A549 (cell line): ENCODE data around the gene UROC1. TPM values are rescaled to one million over a fixed set of nuclear protein-coding genes. Genes with fewer than 3 reads are reported as not detected.

Experiments used
- ATAC-seq, 2 experiments: fragments of 200-7000 bp in 1 of 2; fragments of >200 bp in 1 of 2; cut with Nextera tagmentation in 1 of 2; cut with Tn5 transposase in 1 of 2; 3 replicates each; pipeline versions ENCODE4 v1.8.0 to v1.9.1; 2018 to 2020; ENCODE audit warnings: mild to moderate bottlenecking in 1 of 2, moderate library complexity in 1 of 2
- CTCF ChIA-PET: fragments of 300-600 bp; sonication (Branson Sonifier 250); formaldehyde crosslinking; extraction: SDS; loops from one replicate; lab custom pipeline; 2021; ENCODE audit warnings: antibody characterized with exemption, inconsistent platforms; lab: Yijun Ruan, JAX
- POLR2A ChIA-PET: fragments of 350-600 bp; formaldehyde crosslinking; extraction: SDS; loops from one replicate; lab custom pipeline; 2021; ENCODE audit warnings: antibody characterized with exemption, inconsistent platforms; lab: Yijun Ruan, JAX
- DNase-seq, 2 experiments: peaks; one replicate each; pipeline versions ENCODE4 v3.0.0 to v3.0.0-alpha.2; 2011 to 2016; ENCODE audit warnings: low read depth in 1 of 2, low spot score in 1 of 2
- FAIRE-seq: peaks from 2 replicates; lab custom pipeline; 2011; peaks lifted over from hg19 to GRCh38; lab: Jason Lieb, UNC
- H3K27ac ChIP-seq, 2 experiments: fragments of >200 bp; sonication (Bioruptor Twin); formaldehyde crosslinking; 3 replicates each; pipeline ENCODE4 v1.5.1; 2016 to 2017
- H3K4me1 ChIP-seq: fragments of >200 bp; sonication (Bioruptor Twin); formaldehyde crosslinking; 3 replicates; pipeline ENCODE4 v1.6.1; 2016
- H3K4me2 ChIP-seq: fragments of >200 bp; sonication (Bioruptor Twin); formaldehyde crosslinking; 3 replicates; pipeline ENCODE4 v1.6.1; 2016
- H3K4me3 ChIP-seq: fragments of >200 bp; sonication (Bioruptor Twin); formaldehyde crosslinking; 3 replicates; pipeline ENCODE4 v1.5.1; 2016
- H3K9me3 ChIP-seq: fragments of >200 bp; sonication (Bioruptor Twin); formaldehyde crosslinking; 3 replicates; pipeline ENCODE4 v1.6.1; 2016
- CBX2 ChIP-seq: fragments of 200-600 bp; sonication (generic); IDR thresholded peaks from 2 replicates; pipeline ENCODE4 v1.6.1; 2016; ENCODE audit warnings: low read depth, mild to moderate bottlenecking, borderline replicate concordance
- CHD4 ChIP-seq: fragments of 200-600 bp; sonication (generic); IDR thresholded peaks from 2 replicates; pipeline ENCODE4 v1.6.1; 2016; ENCODE audit warnings: antibody characterized with exemption, mild to moderate bottlenecking, borderline replicate concordance
- EHF ChIP-seq: fragments of 250-450 bp; sonication (Bioruptor Pico); IDR thresholded peaks from 2 replicates; pipeline ENCODE4 v1.5.0; 2020; ENCODE audit warnings: mild to moderate bottlenecking
- EHMT2 ChIP-seq: fragments of 200-600 bp; sonication (generic); IDR thresholded peaks from 2 replicates; pipeline ENCODE4 v1.6.1; 2016; ENCODE audit warnings: antibody characterized with exemption, low read depth, mild to moderate bottlenecking, moderate library complexity
- ESRRA ChIP-seq: fragments of 150-350 bp; IDR thresholded peaks from 2 replicates; pipeline ENCODE4 v1.6.1; 2014; ENCODE audit warnings: mild to moderate bottlenecking, low read length, borderline replicate concordance
- FOXS1 ChIP-seq: fragments of 250-450 bp; sonication (Bioruptor Pico); IDR thresholded peaks from 2 replicates; pipeline ENCODE4 v1.5.0; 2020; ENCODE audit warnings: mild to moderate bottlenecking, moderate library complexity
- GATA3 ChIP-seq: IDR thresholded peaks from 2 replicates; pipeline ENCODE4 v1.6.1; 2012; ENCODE audit warnings: borderline replicate concordance
- HDAC2 ChIP-seq: fragments of 200-600 bp; sonication (generic); IDR thresholded peaks from 2 replicates; pipeline ENCODE4 v1.6.1; 2016
- HEYL ChIP-seq: fragments of 250-450 bp; sonication (Bioruptor Pico); IDR thresholded peaks from 2 replicates; pipeline ENCODE4 v1.8.0; 2021; ENCODE audit warnings: mild to moderate bottlenecking, moderate library complexity
- HOXB13 ChIP-seq: fragments of 250-450 bp; sonication (Bioruptor Pico); IDR thresholded peaks from 2 replicates; pipeline ENCODE4 v1.5.0; 2020; ENCODE audit warnings: low read depth, mild to moderate bottlenecking, moderate library complexity
- HOXB5 ChIP-seq: fragments of 250-450 bp; sonication (Bioruptor Pico); IDR thresholded peaks from 2 replicates; pipeline ENCODE4 v1.5.0; 2020; ENCODE audit warnings: mild to moderate bottlenecking, moderate library complexity
- JUNB ChIP-seq: fragments of >200 bp; sonication (Bioruptor Twin); formaldehyde crosslinking; IDR thresholded peaks from 2 replicates; pipeline ENCODE4 v1.6.1; 2016
- KDM1A ChIP-seq: fragments of 200-600 bp; sonication (generic); IDR thresholded peaks from 2 replicates; pipeline ENCODE4 v1.6.1; 2016; ENCODE audit warnings: low read depth, mild to moderate bottlenecking
- KDM5A ChIP-seq: fragments of 200-600 bp; sonication (generic); IDR thresholded peaks from 2 replicates; pipeline ENCODE4 v1.6.1; 2016; ENCODE audit warnings: antibody characterized with exemption, mild to moderate bottlenecking
- MAFK ChIP-seq: fragments of 450-650 bp; IDR thresholded peaks from 2 replicates; pipeline ENCODE4 v1.6.1; 2014; ENCODE audit not compliant: partially characterized antibody
- MAZ ChIP-seq: fragments of 150-350 bp; IDR thresholded peaks from 2 replicates; pipeline ENCODE4 v1.6.1; 2014; ENCODE audit warnings: antibody characterized with exemption, low read depth, low read length, borderline replicate concordance
- MYC ChIP-seq: IDR thresholded peaks from 2 replicates; pipeline ENCODE4 v1.6.1; 2012; ENCODE audit warnings: mild to moderate bottlenecking, inconsistent platforms, low read length, improper control_type of control experiment, borderline replicate concordance
- PHF8 ChIP-seq: fragments of 200-600 bp; sonication (generic); IDR thresholded peaks from 2 replicates; pipeline ENCODE4 v1.6.1; 2016; ENCODE audit warnings: low read depth, mild to moderate bottlenecking, antibody characterized with exemption, moderate library complexity, borderline replicate concordance
- POLR2A ChIP-seq: IDR thresholded peaks from 2 replicates; pipeline ENCODE4 v1.6.1; 2012; ENCODE audit warnings: mild to moderate bottlenecking, low read length
- POLR2AphosphoS2 ChIP-seq: conservative IDR thresholded peaks from 2 replicates; pipeline ENCODE4 v1.6.1; 2012; ENCODE audit warnings: low read length, improper control_type of control experiment, inconsistent platforms
- RAD21 ChIP-seq, 2 experiments: fragments of >200 bp in 1 of 2; sonication (Bioruptor Twin) in 1 of 2; formaldehyde crosslinking in 1 of 2; IDR thresholded peaks in 1 of 2; conservative IDR thresholded peaks in 1 of 2; 2 replicates in 1 of 2; 3 replicates in 1 of 2; pipeline ENCODE4 v1.6.1; 2012 to 2018; ENCODE audit warnings: inconsistent platforms in 1 of 2
- RCOR1 ChIP-seq: fragments of 150-350 bp; IDR thresholded peaks from 2 replicates; pipeline ENCODE4 v1.6.1; 2014; ENCODE audit warnings: antibody characterized with exemption, low read length, low read depth
- SREBF2 ChIP-seq: fragments of 450-650 bp; IDR thresholded peaks from 2 replicates; pipeline ENCODE4 v1.6.1; 2014; ENCODE audit warnings: mild to moderate bottlenecking, moderate library complexity
- ZNF302 ChIP-seq: fragments of 250-450 bp; sonication (Bioruptor Pico); IDR thresholded peaks from 2 replicates; pipeline ENCODE4 v1.9.0; 2021; ENCODE audit warnings: inconsistent platforms, mild to moderate bottlenecking, moderate library complexity
- WGBS: methylation state at CpG from one replicate; pipeline ENCODE4 v1.1.6; 2017; ENCODE audit errors: missing lambda C conversion rate; 5-methylcytosine and 5-hydroxymethylcytosine counted together
- polyA plus RNA-seq, 4 experiments: library from polyadenylated mRNA; depleted of rRNA in 3 of 4; stranded (reverse); fragments of >200 nt; fragmentation: RNase III in 1 of 4; extraction: RNeasy Plus Mini Kit Qiagen cat#74134 plus additional on column Dnase treatment in 1 of 4; gene quantifications; 2 replicates in 3 of 4; 3 replicates in 1 of 4; pipeline ENCODE4 v1.2.3, GENCODE V29; 2011 to 2017
- TF ChIP-seq, protein P1 (sequence below): fragments of >200 bp; sonication (Bioruptor Twin); formaldehyde crosslinking; IDR thresholded peaks from 2 replicates; pipeline ENCODE4 v1.6.1; 2016
- TF ChIP-seq, protein P2 (sequence below): fragments of 450-650 bp; IDR thresholded peaks from 2 replicates; pipeline ENCODE4 v1.6.1; 2014; ENCODE audit warnings: antibody characterized with exemption
- TF ChIP-seq, protein P3 (sequence below): IDR thresholded peaks from 2 replicates; pipeline ENCODE4 v1.6.1; 2012; ENCODE audit warnings: low read depth, borderline replicate concordance
- TF ChIP-seq, protein P4 (sequence below): fragments of 250-450 bp; sonication (Bioruptor Pico); IDR thresholded peaks from 2 replicates; pipeline ENCODE4 v1.5.0; 2021; ENCODE audit warnings: mild to moderate bottlenecking, moderate library complexity, borderline replicate concordance
- TF ChIP-seq, protein P5 (sequence below): fragments of >200 bp; sonication (Bioruptor Twin); formaldehyde crosslinking; IDR thresholded peaks from 3 replicates; pipeline ENCODE4 v1.5.1; 2016

The UROC1 gene
- polyA plus RNA-seq, 2 of the 4 experiments (the other 2 are of a cell fraction): not detected

DNA sequence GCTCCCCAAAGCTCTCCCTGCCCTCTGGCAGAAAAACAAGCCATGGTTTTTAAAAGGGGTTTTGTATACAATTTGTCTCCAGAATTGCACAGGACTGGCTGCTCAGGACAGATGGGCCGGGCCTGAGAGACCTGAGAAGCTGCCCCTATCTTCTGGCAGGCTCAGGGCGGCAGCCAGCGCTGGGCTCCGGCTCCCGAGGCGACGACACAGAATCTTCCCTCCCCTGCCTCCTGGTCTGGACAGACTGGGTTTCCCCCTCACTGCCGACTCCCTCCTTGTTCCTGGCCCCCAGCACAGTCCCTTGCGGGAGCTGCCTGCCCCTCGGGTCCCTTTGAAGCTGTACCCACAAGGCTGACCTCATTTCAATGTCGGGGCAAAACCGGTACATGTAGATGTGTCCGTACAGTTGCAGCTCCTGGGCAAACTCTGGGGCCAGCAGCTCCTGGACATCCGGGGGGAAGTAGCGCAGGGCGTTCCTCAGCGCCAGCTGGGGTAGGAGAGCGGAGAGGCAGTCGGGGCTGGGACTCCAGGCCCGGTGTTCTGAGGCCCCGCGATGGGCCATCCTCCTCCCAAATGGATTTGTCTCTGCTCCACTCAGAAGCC, 7.2 kb downstream of the UROC1 start:
- no peak for FAIRE-seq
- WGBS: 88% methylated on average over 15 of the region's 22 CpGs
- Histone ChIP-seq H3K4me3 (no peak overlapping the region), H3K4me2 (no peak overlapping the region), H3K4me1 (no peaks in the 10 kb centered on the region), H3K9me3 (no peaks in the 10 kb centered on the region), H3K27ac (no peak overlapping the region)
- TF ChIP-seq MAFK (no peak), HDAC2 (no peak), HOXB5 (no peak), POLR2AphosphoS2 (no peak), KDM1A (no peak), RCOR1 (no peak), CHD4 (no peak), KDM5A (no peak), SREBF2 (no peak), HEYL (CRISPR knock-in tag) (no peak), EHMT2 (no peak), ZNF302 (CRISPR knock-in tag) (no peak), RAD21 (conservative IDR thresholded peaks at IDR 0.05 in 1 of 2, IDR thresholded peaks at IDR 0.05 in 1 of 2) (no peak)
- TF ChIP-seq, protein P1, sequence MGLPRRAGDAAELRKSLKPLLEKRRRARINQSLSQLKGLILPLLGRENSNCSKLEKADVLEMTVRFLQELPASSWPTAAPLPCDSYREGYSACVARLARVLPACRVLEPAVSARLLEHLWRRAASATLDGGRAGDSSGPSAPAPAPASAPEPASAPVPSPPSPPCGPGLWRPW: no peak
- TF ChIP-seq, protein P2, sequence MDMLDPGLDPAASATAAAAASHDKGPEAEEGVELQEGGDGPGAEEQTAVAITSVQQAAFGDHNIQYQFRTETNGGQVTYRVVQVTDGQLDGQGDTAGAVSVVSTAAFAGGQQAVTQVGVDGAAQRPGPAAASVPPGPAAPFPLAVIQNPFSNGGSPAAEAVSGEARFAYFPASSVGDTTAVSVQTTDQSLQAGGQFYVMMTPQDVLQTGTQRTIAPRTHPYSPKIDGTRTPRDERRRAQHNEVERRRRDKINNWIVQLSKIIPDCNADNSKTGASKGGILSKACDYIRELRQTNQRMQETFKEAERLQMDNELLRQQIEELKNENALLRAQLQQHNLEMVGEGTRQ: no peak
- TF ChIP-seq, protein P3, sequence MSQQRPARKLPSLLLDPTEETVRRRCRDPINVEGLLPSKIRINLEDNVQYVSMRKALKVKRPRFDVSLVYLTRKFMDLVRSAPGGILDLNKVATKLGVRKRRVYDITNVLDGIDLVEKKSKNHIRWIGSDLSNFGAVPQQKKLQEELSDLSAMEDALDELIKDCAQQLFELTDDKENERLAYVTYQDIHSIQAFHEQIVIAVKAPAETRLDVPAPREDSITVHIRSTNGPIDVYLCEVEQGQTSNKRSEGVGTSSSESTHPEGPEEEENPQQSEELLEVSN: no peak
- ChIA-PET CTCF (interaction anchor here (1.0 to 1.2 kb wide), 3 partner anchors 11 to 17 kb away, joined by 3 read pairs; no protein-coding TSS in a partner anchor), POLR2A (no interaction called here)
- DNase-seq: no peak
- ATAC-seq: no peak

DNA sequence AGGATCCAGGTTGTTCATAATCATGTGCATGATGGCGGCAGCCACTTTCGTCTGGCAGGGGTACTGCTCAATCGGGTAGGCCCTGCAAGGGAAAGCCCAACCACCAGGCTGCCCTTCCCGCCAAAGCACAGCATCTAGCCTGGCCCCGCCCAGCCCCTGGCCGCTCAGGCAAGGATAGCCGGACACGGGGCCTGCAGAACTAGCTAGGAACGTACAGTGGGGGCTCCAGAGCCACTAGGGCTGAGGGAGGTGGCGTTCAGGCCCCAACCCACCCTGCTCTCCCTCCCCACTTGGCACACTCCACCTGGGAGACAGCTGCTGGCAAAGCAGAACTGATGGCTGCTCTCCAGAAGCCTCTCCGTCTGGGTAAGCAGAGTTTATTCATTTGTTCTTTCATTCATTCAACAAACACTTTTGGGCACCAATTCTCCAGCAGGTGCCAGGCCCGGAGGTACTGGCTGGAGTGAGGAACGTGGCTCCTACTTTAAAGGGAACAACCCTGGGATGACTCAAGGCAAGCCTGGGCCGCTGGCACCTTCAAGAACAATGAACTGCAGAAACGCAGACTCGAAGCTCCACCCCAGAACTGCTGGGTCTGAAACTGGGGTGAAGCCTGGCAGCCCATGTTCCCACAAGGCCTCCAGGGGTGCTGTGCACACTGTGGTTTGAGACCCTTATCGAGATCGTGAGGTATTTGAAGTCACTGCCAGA, 7.8 kb downstream of the UROC1 start:
- Histone ChIP-seq H3K9me3 (no peaks in the 10 kb centered on the region), H3K4me1 (no peaks in the 10 kb centered on the region), H3K4me3 (no peak overlapping the region), H3K27ac (no peak overlapping the region), H3K4me2 (no peak overlapping the region)
- TF ChIP-seq ZNF302 (CRISPR knock-in tag): no peak
- no peak for TF ChIP-seq GATA3
- TF ChIP-seq JUNB: no peak
- TF ChIP-seq RCOR1: no peak
- no peak for TF ChIP-seq ESRRA
- no peak for TF ChIP-seq HOXB13
- TF ChIP-seq, protein P4, sequence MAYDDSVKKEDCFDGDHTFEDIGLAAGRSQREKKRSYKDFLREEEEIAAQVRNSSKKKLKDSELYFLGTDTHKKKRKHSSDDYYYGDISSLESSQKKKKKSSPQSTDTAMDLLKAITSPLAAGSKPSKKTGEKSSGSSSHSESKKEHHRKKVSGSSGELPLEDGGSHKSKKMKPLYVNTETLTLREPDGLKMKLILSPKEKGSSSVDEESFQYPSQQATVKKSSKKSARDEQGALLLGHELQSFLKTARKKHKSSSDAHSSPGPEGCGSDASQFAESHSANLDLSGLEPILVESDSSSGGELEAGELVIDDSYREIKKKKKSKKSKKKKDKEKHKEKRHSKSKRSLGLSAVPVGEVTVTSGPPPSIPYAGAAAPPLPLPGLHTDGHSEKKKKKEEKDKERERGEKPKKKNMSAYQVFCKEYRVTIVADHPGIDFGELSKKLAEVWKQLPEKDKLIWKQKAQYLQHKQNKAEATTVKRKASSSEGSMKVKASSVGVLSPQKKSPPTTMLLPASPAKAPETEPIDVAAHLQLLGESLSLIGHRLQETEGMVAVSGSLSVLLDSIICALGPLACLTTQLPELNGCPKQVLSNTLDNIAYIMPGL (CRISPR knock-in tag): no peak
- TF ChIP-seq FOXS1: no peak
- TF ChIP-seq EHF (CRISPR knock-in tag): no peak
- no peak for TF ChIP-seq SREBF2
- no peak for TF ChIP-seq MAZ
- TF ChIP-seq CBX2: no peak
- TF ChIP-seq PHF8: no peak
- TF ChIP-seq, protein P5, sequence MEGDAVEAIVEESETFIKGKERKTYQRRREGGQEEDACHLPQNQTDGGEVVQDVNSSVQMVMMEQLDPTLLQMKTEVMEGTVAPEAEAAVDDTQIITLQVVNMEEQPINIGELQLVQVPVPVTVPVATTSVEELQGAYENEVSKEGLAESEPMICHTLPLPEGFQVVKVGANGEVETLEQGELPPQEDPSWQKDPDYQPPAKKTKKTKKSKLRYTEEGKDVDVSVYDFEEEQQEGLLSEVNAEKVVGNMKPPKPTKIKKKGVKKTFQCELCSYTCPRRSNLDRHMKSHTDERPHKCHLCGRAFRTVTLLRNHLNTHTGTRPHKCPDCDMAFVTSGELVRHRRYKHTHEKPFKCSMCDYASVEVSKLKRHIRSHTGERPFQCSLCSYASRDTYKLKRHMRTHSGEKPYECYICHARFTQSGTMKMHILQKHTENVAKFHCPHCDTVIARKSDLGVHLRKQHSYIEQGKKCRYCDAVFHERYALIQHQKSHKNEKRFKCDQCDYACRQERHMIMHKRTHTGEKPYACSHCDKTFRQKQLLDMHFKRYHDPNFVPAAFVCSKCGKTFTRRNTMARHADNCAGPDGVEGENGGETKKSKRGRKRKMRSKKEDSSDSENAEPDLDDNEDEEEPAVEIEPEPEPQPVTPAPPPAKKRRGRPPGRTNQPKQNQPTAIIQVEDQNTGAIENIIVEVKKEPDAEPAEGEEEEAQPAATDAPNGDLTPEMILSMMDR: no peak
- TF ChIP-seq POLR2AphosphoS2: no peak
- TF ChIP-seq POLR2A: no peak
- no peak for TF ChIP-seq MYC
- ChIA-PET CTCF (interaction anchor here (0.7 to 3.1 kb wide), 5 partner anchors 12 to 1034 kb away, joined by 3 to 13 read pairs (median 3); no protein-coding TSS in a partner anchor), POLR2A (no interaction called here)
- ATAC-seq (no peak), FAIRE-seq (no peak), DNase-seq (no peak)
- 73% methylated on average over 13 of the region's 18 CpGs for WGBS
